T-cell (primary cell): ENCODE data around the gene SPOCK3. TPM values are rescaled to one million over a fixed set of nuclear protein-coding genes. Genes with fewer than 3 reads are reported as not detected.
"Not testable (repeated sequence)": the region's sequence is repeated elsewhere in the genome, so short reads cannot be mapped to it uniquely, and the experiment has no call there.

Experiments
- ATAC-seq, 4 experiments: fragments of 200-7000 bp in 3 of 4; fragments of 150-1000 bp in 1 of 4; cut with Tn5 transposase; replicated peaks in 1 of 4; 1 replicate in 3 of 4; 2 replicates in 1 of 4; pipeline ENCODE4 v1.10.0; 2021; ENCODE audit warnings: moderate library complexity in 3 of 4, mild to moderate bottlenecking in 2 of 4, moderate number of reproducible peaks in 1 of 4
- CTCF ChIA-PET, 2 donors: fragments of 300-600 bp; sonication (Branson Sonifier 250); formaldehyde crosslinking; loops; one replicate each; lab custom pipeline; 2022; ENCODE audit warnings: antibody characterized with exemption in 2 of 2; lab: Charles Lee
- POLR2A ChIA-PET, 2 donors: fragments of 300-600 bp; sonication (Branson Sonifier 250); formaldehyde crosslinking; loops; one replicate each; lab custom pipeline; 2022; ENCODE audit warnings: antibody characterized with exemption in 2 of 2; lab: Charles Lee
- DNase-seq, 35 experiments: peaks; one replicate each; pipeline versions ENCODE4 v3.0.0 to v3.0.0-alpha.2; 2013 to 2023
- H3K27ac ChIP-seq: one replicate; pipeline ENCODE4 v1.5.1; 2013; ENCODE audit warnings: low read length
- H3K27me3 ChIP-seq, 2 experiments: replicated peaks in 1 of 2; 1 replicate in 1 of 2; 2 replicates in 1 of 2; pipeline versions ENCODE4 v1.6.1 to v1.7.0; 2013; ENCODE audit warnings: low read length in 1 of 2, mixed read lengths in 1 of 2; ENCODE audit not compliant: control insufficient read depth in 2 of 2, insufficient read depth in 2 of 2; ENCODE audit errors: extremely low read depth in 1 of 2
- H3K36me3 ChIP-seq, 2 donors: 1 replicate in 1 of 2; 2 replicates in 1 of 2; pipeline versions ENCODE4 v1.6.1 to v1.7.0; 2013; ENCODE audit warnings: low read length in 1 of 2; ENCODE audit not compliant: control insufficient read depth in 2 of 2, insufficient read depth in 1 of 2; ENCODE audit errors: extremely low read depth in 1 of 2
- H3K4me1 ChIP-seq, 2 experiments: 1 replicate in 1 of 2; 2 replicates in 1 of 2; pipeline versions ENCODE4 v1.6.1 to v1.7.0; 2013; ENCODE audit warnings: low read length in 2 of 2, mixed read lengths in 1 of 2; ENCODE audit not compliant: insufficient read depth in 2 of 2, control insufficient read depth in 1 of 2; ENCODE audit errors: extremely low read depth in 1 of 2
- H3K4me3 ChIP-seq, 2 donors: 1 replicate in 1 of 2; 2 replicates in 1 of 2; pipeline versions ENCODE4 v1.5.1 to v1.7.0; 2013; ENCODE audit warnings: mild to moderate bottlenecking in 2 of 2, low read length in 1 of 2, moderate library complexity in 1 of 2; ENCODE audit not compliant: control insufficient read depth in 1 of 2; ENCODE audit errors: extremely low read depth in 1 of 2
- H3K9me3 ChIP-seq: 2 replicates; pipeline ENCODE4 v1.7.0; 2013
- H3K27ac Mint-ChIP-seq, 2 donors: one replicate each; pipeline ENCODE4 v1.8.0; 2020 to 2021; ENCODE audit warnings: mild to moderate bottlenecking in 2 of 2, mixed read lengths in 2 of 2
- H3K27me3 Mint-ChIP-seq, 2 donors: one replicate each; pipeline ENCODE4 v1.8.0; 2021 to 2022; ENCODE audit warnings: mixed read lengths in 2 of 2
- H3K36me3 Mint-ChIP-seq: one replicate; pipeline ENCODE4 v1.8.0; 2021; ENCODE audit warnings: mixed read lengths
- H3K4me1 Mint-ChIP-seq, 3 donors: one replicate each; pipeline ENCODE4 v1.8.0; 2020 to 2022; ENCODE audit warnings: mixed read lengths in 3 of 3, mild to moderate bottlenecking in 1 of 3
- H3K4me3 Mint-ChIP-seq, 3 donors: one replicate each; pipeline ENCODE4 v1.8.0; 2020 to 2022; ENCODE audit warnings: mild to moderate bottlenecking in 3 of 3, mixed read lengths in 3 of 3, moderate library complexity in 3 of 3
- H3K9me3 Mint-ChIP-seq, 3 donors: one replicate each; pipeline ENCODE4 v1.8.0; 2020 to 2022; ENCODE audit warnings: mixed read lengths in 3 of 3
- WGBS: methylation state at CpG from one replicate; pipeline ENCODE4 v1.1.5; 2013; ENCODE audit warnings: missing lambda C conversion rate; ENCODE audit not compliant: insufficient coverage; 5-methylcytosine and 5-hydroxymethylcytosine counted together
- total RNA-seq, 35 experiments: library from RNA in 6 of 35; stranded (reverse) in 6 of 35; fragments of 120-200 nt in 1 of 35; gene quantifications; one replicate each; pipeline versions ENCODE4 v1.2.1 to v1.2.4 and lab custom pipeline; 2013 to 2026

SPOCK3 gene
- total RNA-seq (not detected), total RNA-seq (lab: John Stamatoyannopoulos, UW) (0 to 0.15 (median 0) reads per million in 29 experiments)
- not detected for total RNA-seq (2013)

GRCh38 chr4:167234316-167234881, at the start of gene SPOCK3:
TSS of gene SPOCK3 (minus strand) at chr4:167234494.
- H3K4me1 ChIP-seq = peaks cover 0 to 9% of the 10 kb centered on the region in 2 experiments
- DNase-seq (peak in 1 of 35 experiments; percentile 2), ATAC-seq (no peak)
- H3K36me3 ChIP-seq = no peaks in the 10 kb centered on the region
- Mint-ChIP-seq H3K36me3 (no peaks in the 10 kb centered on the region), H3K4me3 (peak within 1 kb of the TSS in 1 of 3 donors; percentile 45), H3K9me3 (peaks cover 0 to 4% (median 3%) of the 10 kb centered on the region in 3 donors), H3K27ac (no peak within 1 kb of the TSS), H3K4me1 (peaks cover 0 to 4% (median 0%) of the 10 kb centered on the region in 3 donors), H3K27me3 (peaks cover 20 to 29% of the 10 kb centered on the region in 2 donors)
- CTCF ChIA-PET = interaction anchor here in 1 of 2 donors (0.7 kb wide), 1 partner anchor 40 kb away, joined by 3 read pairs; no protein-coding TSS in a partner anchor
- peak within 1 kb of the TSS in 1 of 2 donors; percentile 61 for H3K4me3 ChIP-seq
- POLR2A ChIA-PET = no interaction called here
- H3K9me3 ChIP-seq = no peaks in the 10 kb centered on the region
- H3K27me3 ChIP-seq = peaks cover 0 to 20% of the 10 kb centered on the region in 2 experiments
- no peak within 1 kb of the TSS for H3K27ac ChIP-seq
- WGBS = 3% methylated on average over 27 of the region's 32 CpGs

GRCh38 chr4:167282171-167282864, 48.0 kb upstream of the SPOCK3 start:
- DNase-seq (no peak), ATAC-seq (no peak)
- no peaks in the 10 kb centered on the region for H3K36me3 ChIP-seq
- H3K9me3 ChIP-seq = no peaks in the 10 kb centered on the region
- Mint-ChIP-seq H3K4me1 (no peaks in the 10 kb centered on the region), H3K27ac (no peak overlapping the region), H3K27me3 (no peaks in the 10 kb centered on the region), H3K4me3 (no peak overlapping the region), H3K9me3 (peaks cover 3 to 13% (median 13%) of the 10 kb centered on the region in 3 donors), H3K36me3 (no peaks in the 10 kb centered on the region)
- no peaks in the 10 kb centered on the region for H3K27me3 ChIP-seq
- H3K4me3 ChIP-seq = no peak overlapping the region
- CTCF ChIA-PET = no interaction called here
- WGBS = no CpG with 5 or more reads among the region's 1 CpG
- H3K27ac ChIP-seq = no peak overlapping the region
- POLR2A ChIA-PET = no interaction called here
- no peaks in the 10 kb centered on the region for H3K4me1 ChIP-seq

- H3K27ac Mint-ChIP-seq, H3K4me1 ChIP-seq, H3K4me3 ChIP-seq, H3K4me3 Mint-ChIP-seq, H3K27me3 Mint-ChIP-seq, H3K36me3 ChIP-seq, H3K9me3 ChIP-seq, H3K27ac ChIP-seq, DNase-seq, H3K36me3 Mint-ChIP-seq, H3K4me1 Mint-ChIP-seq, H3K27me3 ChIP-seq, ATAC-seq, POLR2A ChIA-PET, CTCF ChIA-PET: not testable (repeated sequence)
- peaks cover 0 to 10% (median 9%) of the 10 kb centered on the region in 3 donors for H3K9me3 Mint-ChIP-seq
- WGBS = 96% methylated on average over 13 of the region's 13 CpGs
Observed at GRCh38 chr4:167281545-167281944, 47.3 kb upstream of the SPOCK3 start.

GRCh38 chr4:167274351-167274750, 40.1 kb upstream of the SPOCK3 start:
- H3K4me1 Mint-ChIP-seq = no peaks in the 10 kb centered on the region
- POLR2A ChIA-PET = no interaction called here
- CTCF ChIA-PET = no interaction called here

GRCh38 chr4:167265231-167265630, 30.9 kb upstream of the SPOCK3 start:
- ATAC-seq (no peak), DNase-seq (no peak)
- H3K9me3 Mint-ChIP-seq = peaks cover 12 to 29% (median 14%) of the 10 kb centered on the region in 3 donors
- H3K4me1 ChIP-seq = no peaks in the 10 kb centered on the region
- H3K27me3 Mint-ChIP-seq = no peaks in the 10 kb centered on the region
- no peak overlapping the region for H3K27ac Mint-ChIP-seq
- WGBS = no CpG with 5 or more reads among the region's 5 CpGs
- ChIA-PET POLR2A (no interaction called here), CTCF (no interaction called here)
- no peaks in the 10 kb centered on the region for H3K9me3 ChIP-seq
- H3K4me3 ChIP-seq = no peak overlapping the region
- H3K36me3 Mint-ChIP-seq = no peaks in the 10 kb centered on the region
- H3K4me3 Mint-ChIP-seq = no peak overlapping the region
- H3K4me1 Mint-ChIP-seq = no peaks in the 10 kb centered on the region
- no peaks in the 10 kb centered on the region for H3K36me3 ChIP-seq
- no peak overlapping the region for H3K27ac ChIP-seq
- H3K27me3 ChIP-seq = no peaks in the 10 kb centered on the region

More at GRCh38 chr4:167274351-167274750, 40.1 kb upstream of the SPOCK3 start:
- no peak overlapping the region for H3K4me3 ChIP-seq
- Mint-ChIP-seq H3K4me3 (no peak overlapping the region), H3K36me3 (no peaks in the 10 kb centered on the region), H3K9me3 (peaks cover 3 to 13% (median 8%) of the 10 kb centered on the region in 3 donors), H3K27me3 (no peaks in the 10 kb centered on the region), H3K27ac (no peak overlapping the region)
- DNase-seq (no peak), ATAC-seq (no peak)
- no peaks in the 10 kb centered on the region for H3K4me1 ChIP-seq
- no peaks in the 10 kb centered on the region for H3K36me3 ChIP-seq
- H3K9me3 ChIP-seq = no peaks in the 10 kb centered on the region
- H3K27me3 ChIP-seq = no peaks in the 10 kb centered on the region
- no CpG with 5 or more reads among the region's 1 CpG for WGBS
- no peak overlapping the region for H3K27ac ChIP-seq

GRCh38 chr4:167248271-167248670, 14.0 kb upstream of the SPOCK3 start:
- H3K27ac Mint-ChIP-seq = no peak overlapping the region
- no peaks in the 10 kb centered on the region for H3K4me1 ChIP-seq
- no peak for ATAC-seq
- WGBS = no CpG with 5 or more reads among the region's 4 CpGs
- CTCF ChIA-PET = no interaction called here
- H3K4me3 Mint-ChIP-seq = no peak overlapping the region
- H3K9me3 Mint-ChIP-seq = peaks cover 0 to 11% (median 2%) of the 10 kb centered on the region in 3 donors
- POLR2A ChIA-PET = no interaction called here
- no peaks in the 10 kb centered on the region for H3K36me3 Mint-ChIP-seq
- H3K27me3 ChIP-seq = no peaks in the 10 kb centered on the region
- DNase-seq = no peak
- no peaks in the 10 kb centered on the region for H3K27me3 Mint-ChIP-seq
- H3K27ac ChIP-seq = no peak overlapping the region
- no peaks in the 10 kb centered on the region for H3K36me3 ChIP-seq
- H3K9me3 ChIP-seq = no peaks in the 10 kb centered on the region
- no peaks in the 10 kb centered on the region for H3K4me1 Mint-ChIP-seq
- H3K4me3 ChIP-seq = no peak overlapping the region
